HG03342 (cell line): Measurements from ENCODE around the gene UBXN10.

ENCODE experiments used
- ATAC-seq: cut with Tn5 transposase; IDR thresholded peaks from one replicate; pipeline ENCODE4 v1.9.1; 2021; ENCODE audit warnings: mild to moderate bottlenecking, moderate library complexity; ENCODE audit not compliant: unreplicated experiment

The UBXN10 gene

DNA sequence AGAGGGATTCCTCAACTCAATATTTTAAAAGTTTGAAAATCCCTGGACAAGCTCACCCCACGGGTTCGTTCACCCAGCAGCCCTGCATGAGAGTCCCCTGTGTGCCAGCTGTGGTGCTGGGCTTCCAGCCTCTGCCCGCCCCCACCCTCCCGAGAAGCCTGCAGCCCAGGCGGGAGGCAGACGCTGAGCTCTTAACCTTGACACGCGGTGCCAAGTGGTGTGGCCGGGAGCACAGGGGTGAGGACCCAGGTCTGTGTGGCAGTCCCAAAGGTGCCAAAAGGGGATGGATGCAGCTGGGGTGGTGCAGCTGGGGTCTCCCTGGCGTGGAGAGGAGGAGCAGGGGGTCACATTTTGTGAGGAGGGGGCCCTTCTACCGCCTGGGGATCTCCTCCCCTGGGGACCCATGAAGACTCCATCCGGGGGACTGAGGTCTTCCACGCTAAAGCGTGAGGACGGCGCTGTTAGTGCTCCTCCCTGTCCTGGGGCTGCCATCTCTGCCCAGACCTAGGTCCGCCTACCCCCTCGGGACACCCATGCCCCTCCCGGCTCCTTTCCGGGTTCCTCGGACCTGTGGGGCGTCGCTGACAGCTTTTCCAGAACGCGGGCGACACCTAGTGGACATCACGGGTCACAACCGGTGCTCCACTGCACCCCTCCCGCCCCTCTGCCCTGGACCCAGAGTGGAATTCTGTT is 33.8 kb upstream of the UBXN10 start:
- peak; percentile 71 for ATAC-seq

DNA sequence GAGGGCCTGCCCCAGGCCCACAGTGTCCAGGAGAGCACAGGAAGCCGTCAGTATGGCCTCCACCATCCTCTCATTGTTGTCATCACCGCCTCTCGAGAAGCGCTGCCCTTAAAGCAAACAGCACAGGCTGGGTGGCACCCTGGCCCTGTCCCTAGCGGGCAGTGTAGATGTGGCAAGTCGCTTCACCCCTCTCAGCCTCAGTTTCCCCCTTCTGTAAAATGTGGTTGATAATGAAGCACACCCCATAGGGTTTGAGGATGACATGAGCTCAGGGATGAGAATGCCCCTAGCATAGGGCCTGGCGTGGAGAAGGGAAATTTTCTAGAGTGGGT is 33.3 kb upstream of the UBXN10 start:
- no peak for ATAC-seq

DNA sequence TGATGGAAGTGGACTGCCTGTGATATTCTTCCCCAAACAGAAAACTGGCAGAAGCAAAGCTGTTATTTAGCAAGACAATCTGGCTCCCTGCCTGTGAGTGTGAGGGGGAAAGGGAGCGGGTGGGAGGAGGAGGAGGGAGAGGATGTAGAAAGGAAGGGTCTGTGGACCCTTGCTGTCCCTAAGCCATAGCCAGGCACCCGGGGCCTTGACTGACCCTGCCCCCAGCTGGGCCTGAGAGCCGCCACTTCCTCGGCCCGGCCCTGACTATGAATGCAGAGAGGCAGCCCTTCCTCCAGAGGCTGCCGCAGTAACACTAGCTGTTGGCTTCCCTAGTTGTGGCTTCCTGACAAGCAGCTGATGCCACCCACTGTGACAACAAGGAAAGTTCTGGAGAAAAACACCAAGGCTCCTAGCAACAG is 32.9 kb upstream of the UBXN10 start:
- ATAC-seq, result no peak

DNA sequence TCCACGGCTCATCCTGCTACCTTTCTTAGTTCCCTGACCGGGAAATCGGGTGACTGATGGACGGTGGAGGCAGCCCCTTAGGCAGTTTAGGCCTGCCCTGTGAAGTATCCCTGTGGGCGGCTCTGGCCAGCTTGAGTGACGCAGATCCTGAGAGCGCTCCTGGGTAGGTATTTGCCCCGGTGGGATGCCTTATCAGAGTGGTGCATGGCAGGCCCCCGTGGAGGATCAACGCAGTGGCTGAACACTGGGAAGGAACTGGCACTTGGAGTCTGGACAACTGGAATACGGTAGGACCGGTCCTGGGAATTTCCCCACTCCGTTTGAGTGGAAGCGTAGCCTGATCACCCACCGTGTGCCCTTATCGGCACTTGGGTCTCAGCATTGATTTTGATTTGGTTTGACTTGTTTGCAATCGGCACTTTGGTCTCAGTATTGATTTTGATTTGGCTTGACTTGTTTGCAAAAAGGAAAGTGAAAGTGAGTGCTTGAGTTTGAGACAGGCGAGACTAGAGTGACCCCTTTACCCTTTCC is 31.5 kb upstream of the UBXN10 start:
- ATAC-seq, result no peak

DNA sequence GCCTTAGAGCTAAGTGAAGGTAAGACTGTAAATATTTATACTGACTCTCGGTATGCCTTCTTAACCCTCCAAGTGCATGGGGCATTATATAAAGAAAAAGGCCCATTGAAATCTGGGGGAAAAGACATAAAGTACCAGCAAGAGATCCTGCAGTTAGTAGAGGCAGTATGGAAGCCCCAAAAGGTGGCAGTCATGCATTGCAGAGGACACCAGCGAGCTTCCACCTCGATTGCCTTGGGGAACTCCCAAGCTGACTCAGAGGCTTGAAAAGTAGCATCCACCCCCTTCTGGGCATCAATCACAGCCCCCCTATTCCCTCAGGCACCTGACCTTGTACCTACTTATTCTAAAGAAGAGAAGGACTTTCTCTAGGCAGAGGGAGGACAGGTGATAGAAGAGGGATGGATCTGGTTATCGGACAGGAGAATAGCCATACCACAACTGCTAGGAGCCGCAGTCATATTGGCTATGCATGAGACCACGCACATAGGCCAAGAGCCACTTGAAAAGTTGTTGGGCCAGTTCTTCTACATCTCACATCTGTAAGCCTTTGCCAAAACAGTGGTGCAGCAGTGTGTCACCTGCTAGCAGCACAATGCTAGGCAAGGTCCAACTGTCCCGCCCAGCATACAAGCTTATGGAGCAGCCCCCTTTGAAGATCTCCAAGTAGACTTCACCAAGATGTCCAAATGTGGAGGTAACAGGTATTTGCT is 27.4 kb upstream of the UBXN10 start:
- ATAC-seq, result no peak

DNA sequence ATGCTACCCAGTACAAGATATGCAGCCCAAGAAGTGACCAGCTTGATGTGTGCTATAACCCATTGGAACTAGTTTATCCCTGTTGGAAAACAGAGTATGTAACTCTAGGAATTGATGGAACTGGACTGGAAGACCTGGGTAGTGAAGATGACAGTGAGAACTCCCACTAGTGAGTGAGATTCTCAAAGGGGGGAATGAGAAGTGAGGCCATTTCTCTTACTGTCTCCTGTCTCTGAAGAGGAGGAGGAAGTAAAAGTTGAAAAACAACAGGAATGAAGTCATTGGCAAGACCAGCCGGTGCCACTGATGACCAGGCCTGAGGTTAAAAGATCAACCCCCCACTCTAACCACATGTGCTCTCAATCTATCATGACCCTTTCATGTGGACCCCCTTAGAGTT is 25.9 kb upstream of the UBXN10 start:
- no peak for ATAC-seq

DNA sequence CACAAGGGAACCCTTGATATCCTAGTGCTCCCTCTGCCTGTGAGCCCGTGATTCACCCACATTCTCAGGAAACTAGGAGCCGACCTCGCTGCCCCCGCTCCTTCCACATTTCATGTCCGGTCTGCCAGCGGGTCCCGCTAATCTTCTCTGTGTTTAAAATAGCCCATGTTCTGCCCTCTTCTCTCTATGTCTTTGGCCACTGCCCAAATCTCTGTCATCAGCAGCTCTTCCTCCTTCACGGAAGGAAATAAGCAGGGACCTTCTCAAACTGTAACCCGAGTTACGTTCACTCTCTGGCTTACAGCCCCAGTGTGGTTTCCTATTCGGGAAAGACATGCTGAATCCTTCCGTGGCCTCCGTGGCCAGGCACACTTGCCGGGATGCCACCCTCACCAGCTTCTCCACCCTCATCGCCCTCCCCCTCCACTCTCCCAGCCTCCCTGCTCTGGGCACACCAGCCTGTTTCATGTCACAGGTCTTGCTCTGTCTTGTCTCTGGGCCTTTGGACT is 21.1 kb upstream of the UBXN10 start:
- ATAC-seq, result no peak

DNA sequence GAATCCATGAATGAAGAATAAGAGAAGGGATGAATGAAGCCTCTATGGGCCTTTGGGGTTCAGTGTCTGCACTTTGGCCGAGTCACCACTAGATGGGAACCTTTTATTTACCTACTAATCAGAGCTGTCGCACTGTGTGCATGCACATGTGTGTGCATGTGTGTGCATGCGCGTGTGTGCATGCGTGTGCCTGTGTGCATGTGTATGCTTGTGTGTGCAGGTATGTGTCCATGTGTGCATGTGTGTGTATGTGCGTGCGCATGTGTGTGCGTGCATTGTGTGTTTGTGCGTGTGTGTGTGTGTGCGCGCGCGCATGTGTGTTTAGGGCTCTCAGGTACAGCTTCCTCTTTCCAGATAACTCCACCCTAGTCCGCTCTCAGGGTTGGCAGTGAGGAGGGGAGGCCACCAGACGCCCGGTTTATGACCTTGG is 20.4 kb upstream of the UBXN10 start:
- no peak for ATAC-seq

DNA sequence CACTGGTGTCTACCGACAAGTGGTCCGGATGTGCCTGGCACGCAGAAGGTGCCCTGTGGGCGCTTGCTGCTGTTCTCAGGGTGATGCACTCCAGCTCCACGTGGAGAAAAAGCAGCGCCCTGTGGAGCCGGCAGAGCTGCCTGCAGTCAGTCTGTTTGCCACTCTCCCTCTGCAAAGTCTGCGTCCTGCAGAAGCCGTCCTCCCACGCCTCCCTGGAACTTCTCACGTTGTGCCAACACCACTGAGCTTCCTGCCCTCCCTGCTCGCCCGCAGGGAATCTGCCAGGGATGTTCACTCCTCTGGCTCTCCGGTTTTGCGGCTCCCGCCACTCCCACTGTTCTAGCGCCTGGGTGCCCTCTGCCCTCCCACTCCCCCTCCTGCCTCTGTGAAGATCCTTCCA is 19.8 kb upstream of the UBXN10 start:
- no peak for ATAC-seq

DNA sequence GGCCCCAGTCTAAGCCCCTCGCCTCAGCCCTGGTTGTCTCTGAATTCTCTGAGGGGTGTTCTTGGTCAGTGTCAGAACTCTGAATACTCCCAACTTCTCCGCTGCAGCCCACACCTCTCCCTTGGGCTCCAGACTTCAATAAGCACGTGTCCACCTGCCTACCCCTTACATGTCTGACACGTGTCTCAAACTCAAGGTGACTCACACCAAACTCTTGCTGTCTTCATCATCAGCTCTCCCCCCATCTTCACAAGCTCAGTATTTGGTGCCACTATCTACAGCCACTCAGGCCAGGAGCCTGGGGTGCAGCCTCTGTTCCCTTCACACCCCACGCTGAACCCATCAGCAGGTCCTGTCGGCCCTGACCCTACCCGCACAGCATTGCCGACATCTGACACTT is 18.8 kb upstream of the UBXN10 start:
- no peak for ATAC-seq

DNA sequence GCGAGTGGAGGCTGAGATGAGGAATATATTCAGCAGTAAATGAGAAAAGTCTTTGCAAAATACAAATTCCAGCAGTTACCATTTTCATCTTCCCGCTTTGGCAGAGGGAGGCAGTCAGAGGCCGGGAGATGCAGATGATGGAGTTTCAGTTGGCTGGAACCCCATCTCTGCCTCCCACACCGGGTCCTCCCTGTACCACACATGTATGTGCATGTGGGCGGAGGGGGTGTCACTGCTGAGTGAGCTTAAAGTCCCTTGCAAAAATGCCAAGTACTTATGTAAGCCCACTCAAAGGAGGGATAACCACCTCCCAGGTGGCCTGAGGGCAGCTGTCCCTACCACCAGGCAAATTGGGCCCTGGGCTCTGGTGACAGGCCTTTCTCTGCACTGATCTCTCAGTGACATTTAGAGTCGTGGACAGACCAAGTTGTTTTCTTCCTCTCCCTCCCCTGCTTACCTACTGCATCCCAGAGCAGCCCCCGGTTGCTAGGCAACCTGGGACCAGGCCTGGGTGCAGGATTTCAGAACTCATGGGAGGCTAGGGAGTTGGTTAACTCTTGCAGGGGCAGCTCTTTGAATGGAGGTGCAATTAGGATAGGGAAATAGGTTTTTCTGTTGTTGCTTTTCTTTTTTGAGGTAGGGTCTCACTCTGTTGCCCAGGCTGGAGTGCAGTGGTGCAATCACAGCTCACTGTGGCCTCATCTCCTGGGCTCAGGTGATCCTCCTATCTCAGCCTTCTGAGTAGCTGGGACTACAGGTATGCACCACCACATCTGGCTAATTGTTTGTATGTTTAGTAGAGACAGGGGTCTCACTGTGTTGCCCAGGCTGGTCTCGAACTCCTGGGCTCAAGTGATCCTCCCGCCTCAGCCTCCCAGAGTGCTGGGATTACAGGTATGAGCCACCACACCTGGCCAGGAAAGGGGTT is 17.1 kb upstream of the UBXN10 start:
- no peak for ATAC-seq

DNA sequence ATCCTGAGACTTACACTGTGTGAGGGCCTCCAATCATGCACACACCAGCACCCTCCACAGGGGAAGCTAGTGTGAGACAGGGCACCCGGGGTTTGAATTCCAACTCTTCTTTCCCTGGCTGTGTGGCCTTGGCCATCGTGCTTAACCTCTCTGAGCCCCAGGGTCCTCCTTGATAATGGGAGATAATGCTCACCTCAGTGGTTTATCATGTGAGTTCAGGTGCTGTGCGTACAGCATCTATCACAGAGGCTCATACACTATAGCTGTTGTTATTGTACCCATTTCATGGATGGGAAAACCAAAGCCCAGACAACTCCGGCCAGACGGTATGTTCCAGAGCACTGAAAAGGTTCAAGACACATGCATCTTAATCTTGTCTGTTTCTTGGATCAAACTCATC is 16.0 kb upstream of the UBXN10 start:
- ATAC-seq, result no peak

DNA sequence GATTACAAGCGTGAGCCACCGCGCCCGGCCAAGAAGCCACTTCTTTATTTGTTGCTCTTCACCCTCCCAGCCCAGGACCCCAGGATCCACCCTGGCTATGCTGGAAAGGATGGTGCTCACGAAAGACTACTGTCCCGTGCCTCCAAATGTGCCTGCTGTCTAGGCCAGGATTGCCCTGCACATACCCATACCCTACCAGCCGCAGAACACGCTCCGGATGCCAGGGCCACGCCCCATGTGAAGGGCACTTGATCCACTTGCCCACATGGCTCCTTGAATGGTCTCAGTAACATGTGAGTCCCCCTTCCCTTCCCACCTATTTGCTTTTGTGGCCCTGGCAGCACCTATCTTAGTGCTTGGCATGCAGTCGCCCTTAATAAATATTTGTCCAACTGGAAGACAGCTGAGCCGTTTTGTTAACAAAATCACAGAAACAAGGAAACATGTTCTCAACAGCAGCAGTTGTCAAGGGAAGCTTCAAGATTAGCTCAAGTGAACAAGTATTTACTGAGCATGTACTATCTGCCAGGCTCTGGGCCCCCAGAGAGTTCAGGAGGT is 13.8 kb upstream of the UBXN10 start:
- ATAC-seq, result no peak

DNA sequence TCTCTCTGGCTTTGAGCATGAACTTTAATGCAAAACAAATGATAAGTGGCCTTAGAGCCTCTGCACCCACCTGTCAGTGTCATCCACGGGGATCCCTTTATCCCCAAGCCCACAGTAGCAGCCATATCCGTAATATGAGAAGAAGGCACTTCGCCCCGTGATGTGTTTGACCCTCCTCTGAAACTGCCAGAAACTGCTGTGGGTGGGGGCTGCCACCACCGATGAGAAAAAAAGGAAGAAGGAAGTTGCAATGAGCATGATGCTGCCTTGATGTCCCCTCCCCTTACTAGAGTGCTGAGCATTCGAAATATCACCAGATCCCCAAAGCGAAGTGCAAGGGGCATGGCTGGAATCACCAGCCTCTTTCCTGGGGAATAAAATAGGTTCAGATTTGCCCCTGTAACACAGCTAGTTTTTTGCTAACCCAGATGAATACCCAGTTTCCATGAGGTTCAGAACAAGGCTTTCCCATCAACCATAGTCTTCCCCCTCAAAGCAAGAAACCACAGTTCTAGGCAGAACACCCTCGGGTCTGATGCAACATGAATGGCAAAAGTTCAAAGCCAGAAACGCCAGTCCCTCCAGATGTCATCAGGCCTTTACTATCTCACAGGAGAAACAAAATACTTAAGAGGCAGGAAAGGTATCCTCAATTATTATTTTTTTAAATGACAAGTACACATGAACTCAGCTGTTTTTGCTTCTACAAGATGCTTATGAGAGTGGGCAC is 10.8 kb upstream of the UBXN10 start:
- no peak for ATAC-seq

DNA sequence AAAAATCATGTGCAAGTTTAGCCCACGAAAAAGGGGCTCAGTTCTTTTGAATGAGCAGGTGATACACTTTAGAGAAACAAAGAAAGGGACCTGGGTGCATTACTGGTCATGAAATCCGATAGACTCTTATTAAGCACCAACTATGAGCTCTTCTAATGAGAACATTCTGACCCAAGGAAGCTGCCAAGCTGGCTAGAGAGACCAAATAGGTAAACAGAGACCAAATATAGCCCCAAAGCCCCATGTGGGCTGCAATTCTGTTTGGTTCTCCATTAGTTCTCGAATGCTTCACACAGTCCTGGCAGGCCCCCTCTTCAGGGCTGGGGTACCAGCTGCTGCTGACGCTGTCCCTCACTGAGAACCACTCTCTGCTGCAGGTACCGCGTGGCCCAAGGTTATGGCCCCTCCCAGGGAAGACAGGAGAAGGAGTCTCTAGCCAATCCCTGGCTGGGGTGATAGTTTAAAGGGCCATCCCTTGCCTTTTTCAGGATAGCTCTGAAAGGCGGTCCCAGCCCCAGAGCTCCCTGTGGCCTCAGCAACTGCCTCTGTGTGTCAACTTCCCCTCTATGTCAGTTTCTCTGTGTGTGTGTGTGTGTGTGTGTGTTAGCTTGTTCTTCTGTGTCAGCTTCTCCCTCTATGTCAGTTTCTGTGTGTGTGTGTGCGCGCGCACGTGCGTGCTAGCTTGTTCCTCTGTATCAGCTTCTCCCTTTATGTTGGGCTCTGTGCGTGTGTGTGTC is 7.1 kb upstream of the UBXN10 start:
- no peak for ATAC-seq

DNA sequence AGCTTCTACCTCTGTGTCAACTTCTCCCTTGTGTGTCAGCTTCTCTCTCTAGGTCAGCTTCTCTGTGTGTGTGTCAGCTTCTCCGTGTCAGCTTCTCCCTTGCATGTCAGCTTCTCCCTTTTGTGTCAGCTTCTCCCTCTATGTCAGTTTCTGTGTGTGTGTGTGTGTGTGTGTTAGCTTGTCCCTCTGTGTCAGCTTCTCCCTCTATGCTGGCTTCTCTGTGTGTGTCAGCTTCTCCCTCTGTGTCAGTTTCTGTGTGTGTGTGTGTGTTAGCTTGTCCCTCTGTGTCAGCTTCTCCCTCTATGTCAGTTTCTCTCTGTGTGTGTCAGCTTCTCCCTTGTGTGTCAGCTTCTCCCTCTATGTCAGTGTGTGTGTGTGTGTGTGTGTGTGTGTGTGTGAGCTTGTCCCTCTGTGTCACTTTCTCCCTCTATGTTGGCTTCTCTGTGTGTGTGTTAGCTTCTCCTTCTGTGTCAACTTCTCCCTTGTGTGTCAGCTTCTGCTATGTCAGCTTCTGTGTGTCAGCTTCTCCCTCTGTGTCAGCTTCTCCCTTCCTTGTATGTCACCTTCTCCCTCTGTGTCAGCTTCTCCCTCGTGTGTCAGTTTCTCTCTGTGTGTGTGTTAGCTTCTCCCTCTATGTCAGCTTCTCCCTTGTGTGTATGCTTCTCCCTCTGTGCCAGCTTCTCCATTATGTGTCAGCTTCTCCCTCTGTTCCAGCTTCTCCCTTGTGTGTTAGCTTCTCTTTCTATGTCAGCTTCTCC is 6.3 kb upstream of the UBXN10 start:
- ATAC-seq, result no peak

DNA sequence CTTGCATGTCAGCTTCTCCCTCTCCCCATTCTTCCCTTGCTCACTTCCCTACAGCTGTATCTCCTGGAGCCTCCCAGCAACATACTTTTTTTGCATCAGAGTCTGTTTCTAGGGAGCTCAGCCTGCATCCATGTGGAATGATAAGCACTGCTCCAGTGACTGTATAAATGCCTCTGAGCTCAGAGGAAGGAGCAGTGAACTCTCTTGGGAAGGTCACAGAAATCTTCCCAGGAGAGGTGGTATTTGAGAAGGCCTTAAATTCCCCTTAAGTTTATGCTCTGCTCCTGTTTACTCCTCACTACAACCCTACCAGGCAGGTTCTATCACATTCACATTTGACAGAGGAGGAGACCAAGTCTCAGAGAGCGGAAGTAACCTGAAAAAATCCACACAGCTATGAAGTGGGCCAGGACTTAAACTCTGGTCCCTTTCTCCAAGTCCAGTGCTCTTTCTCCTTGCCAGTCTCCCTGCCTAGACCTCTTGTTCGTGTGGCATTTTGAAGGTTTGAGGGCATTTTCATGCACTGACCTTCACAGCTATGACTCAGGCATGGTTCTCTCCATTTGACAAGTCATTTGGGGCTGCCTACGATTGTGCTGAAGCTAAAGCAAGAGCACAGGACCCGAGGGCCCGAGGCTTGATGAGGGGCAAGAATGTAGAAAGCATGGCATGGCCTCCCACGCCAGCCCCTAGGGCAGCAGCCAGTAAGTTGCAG is 5.6 kb upstream of the UBXN10 start:
- ATAC-seq, result no peak

DNA sequence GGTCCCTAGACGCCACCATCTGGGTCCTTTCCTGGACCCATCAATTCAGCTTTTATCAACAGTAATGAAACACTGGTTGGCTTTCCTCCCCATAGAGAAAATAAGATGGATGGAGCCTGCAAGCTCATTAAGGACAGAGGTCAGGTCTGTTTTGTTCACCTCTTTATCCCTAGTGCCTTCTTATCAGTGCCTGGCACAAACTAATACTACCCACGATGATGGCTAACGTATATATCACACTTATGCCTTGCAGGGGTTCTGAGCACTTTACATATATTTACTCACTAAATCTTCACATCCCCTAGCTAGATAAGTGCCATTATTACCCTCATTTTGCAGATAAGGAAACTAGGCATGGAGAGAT is 5.1 kb upstream of the UBXN10 start:
- ATAC-seq, result no peak
